Keratinocyte (primary cell): Measurements from ENCODE around the gene UNK. TPM values are rescaled to one million over a fixed set of nuclear protein-coding genes. Genes with fewer than 3 reads are reported as not detected.
"Not testable (repeated sequence)": the region's sequence is repeated elsewhere in the genome, so short reads cannot be mapped to it uniquely, and the experiment has no call there.

Source experiments
- DNase-seq: peaks from one replicate; pipeline ENCODE4 v3.0.0-alpha.2; 2011; ENCODE audit warnings: low read depth, missing footprints, low spot score
- FAIRE-seq: peaks from 2 replicates; lab custom pipeline; 2011; peaks lifted over from hg19 to GRCh38; lab: Jason Lieb, UNC
- H2AFZ ChIP-seq: 2 replicates; pipeline ENCODE4 v1.6.0; 2012; ENCODE audit warnings: low read length, control low read depth, inconsistent platforms; ENCODE audit not compliant: control insufficient read depth
- H3K27ac ChIP-seq: 2 replicates; pipeline ENCODE4 v1.5.1; 2011; ENCODE audit warnings: low read length; ENCODE audit not compliant: control insufficient read depth, insufficient read depth
- H3K27me3 ChIP-seq: 3 replicates; pipeline ENCODE4 v1.6.0; 2011; ENCODE audit warnings: low read length; ENCODE audit not compliant: control insufficient read depth, insufficient read depth; ENCODE audit errors: extremely low read depth
- H3K36me3 ChIP-seq, 2 experiments: 2 replicates in 1 of 2; 3 replicates in 1 of 2; pipeline ENCODE4 v1.5.1; 2011; ENCODE audit warnings: low read length in 2 of 2, mild to moderate bottlenecking in 1 of 2; ENCODE audit not compliant: control insufficient read depth in 2 of 2, insufficient read depth in 2 of 2; ENCODE audit errors: extremely low read depth in 1 of 2
- H3K4me1 ChIP-seq: 3 replicates; pipeline ENCODE4 v1.5.1; 2011; ENCODE audit warnings: low read length; ENCODE audit not compliant: control insufficient read depth, insufficient read depth; ENCODE audit errors: extremely low read depth
- H3K4me2 ChIP-seq: 3 replicates; pipeline ENCODE4 v1.6.0; 2011; ENCODE audit warnings: low read depth, low read length; ENCODE audit not compliant: control insufficient read depth, insufficient read depth; ENCODE audit errors: extremely low read depth
- H3K4me3 ChIP-seq, 3 experiments: fragments of 200-600 bp in 1 of 3; sonication (generic) in 1 of 3; 2 replicates in 2 of 3; 3 replicates in 1 of 3; pipeline ENCODE4 v1.5.1; 2011 to 2016; ENCODE audit warnings: low read length in 3 of 3, mild to moderate bottlenecking in 3 of 3, control low read depth in 2 of 3, inconsistent platforms in 1 of 3, low read depth in 1 of 3, mixed read lengths in 1 of 3, mixed run types in 1 of 3, moderate library complexity in 1 of 3; ENCODE audit not compliant: control insufficient read depth in 2 of 3, insufficient read depth in 2 of 3; ENCODE audit errors: extremely low read depth in 1 of 3
- H3K79me2 ChIP-seq: 2 replicates; pipeline ENCODE4 v1.6.0; 2012; ENCODE audit warnings: low read length; ENCODE audit not compliant: control insufficient read depth, insufficient read depth
- H3K9ac ChIP-seq: 3 replicates; pipeline ENCODE4 v1.6.0; 2011; ENCODE audit warnings: low read length; ENCODE audit not compliant: control insufficient read depth, insufficient read depth; ENCODE audit errors: extremely low read depth
- H3K9me1 ChIP-seq: 3 replicates; pipeline ENCODE4 v1.6.0; 2011; ENCODE audit warnings: low read length; ENCODE audit not compliant: control insufficient read depth, insufficient read depth; ENCODE audit errors: extremely low read depth
- H3K9me3 ChIP-seq: 2 replicates; pipeline ENCODE4 v1.5.1; 2012; ENCODE audit warnings: low read depth, low read length; ENCODE audit not compliant: control insufficient read depth
- H4K20me1 ChIP-seq: 3 replicates; pipeline ENCODE4 v1.6.0; 2011; ENCODE audit warnings: low read length; ENCODE audit not compliant: control insufficient read depth, insufficient read depth; ENCODE audit errors: extremely low read depth
- EZH2 ChIP-seq: IDR thresholded peaks from one replicate; pipeline ENCODE4 v1.6.1; 2012; ENCODE audit warnings: inconsistent platforms, mild to moderate bottlenecking, low read length, moderate library complexity
- dilution Hi-C: fragments of 300-500 bp; cut with MboI; formaldehyde crosslinking; loops from one replicate; pipeline ENCODE4 v1.7.0; 2020; ENCODE audit warnings: low sequenced_read_pairs; ENCODE audit not compliant: extremely low pct_ligation_motif_present
- polyA plus RNA-seq, 5 experiments: library from polyadenylated mRNA; depleted of rRNA in 3 of 5; stranded (reverse) in 3 of 5; stranded (forward) in 1 of 5; unstranded in 1 of 5; fragments of >200 nt; gene quantifications; 1 replicate in 1 of 5; 2 replicates in 3 of 5; 3 replicates in 1 of 5; pipeline versions ENCODE4 v1.2.1 to v1.2.3, GENCODE V29; 2011 to 2012; ENCODE audit warnings: missing spikeins in 2 of 5, low read depth in 1 of 5, low replicate concordance in 1 of 5
- TF ChIP-seq, protein P1 (sequence below), 3 experiments: IDR thresholded peaks in 1 of 3; conservative IDR thresholded peaks in 1 of 3; optimal IDR thresholded peaks in 1 of 3; 2 replicates in 2 of 3; 3 replicates in 1 of 3; pipeline versions ENCODE3 to v1.5.1; 2011; ENCODE audit warnings: low read length in 3 of 3, mild to moderate bottlenecking in 3 of 3, moderate library complexity in 2 of 3, control low read depth in 1 of 3, inconsistent platforms in 1 of 3; ENCODE audit not compliant: insufficient read depth in 2 of 3; ENCODE audit errors: extremely low read depth in 1 of 3

The UNK gene
- polyA plus RNA-seq, 1 donor (not counting 4 experiments of a cell fraction or from before 2014, with no cell fraction given), result 13.0 TPM

DNA sequence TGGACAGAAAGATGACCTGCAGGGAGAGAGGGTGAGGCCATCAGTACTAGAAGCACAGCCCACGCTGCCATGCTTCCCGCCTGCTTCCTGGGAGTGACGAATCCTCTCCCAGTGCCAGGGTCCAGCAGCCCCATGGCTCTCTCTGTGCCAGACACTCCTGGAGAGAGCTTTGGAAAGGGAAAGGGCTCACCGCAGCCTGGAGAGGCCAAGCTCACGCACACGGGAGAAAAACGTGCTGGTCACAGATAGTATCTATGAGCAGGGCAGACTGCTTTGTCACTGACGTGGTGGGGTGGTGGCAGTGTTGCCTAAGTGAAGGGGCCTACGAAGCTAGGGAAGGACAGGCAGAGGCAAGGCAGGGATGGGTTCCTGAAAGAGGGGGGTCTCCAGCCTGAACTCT lies 65.1 kb downstream of the UNK start:
- Histone ChIP-seq H4K20me1 (no peaks in the 10 kb centered on the region), H3K4me3 (no peak overlapping the region), H3K4me1 (peaks cover 28% of the 10 kb centered on the region), H3K27me3 (no peaks in the 10 kb centered on the region), H2AFZ (no peak overlapping the region), H3K79me2 (peaks cover 14% of the 10 kb centered on the region), H3K9ac (no peak overlapping the region), H3K27ac (no peak overlapping the region), H3K4me2 (no peak overlapping the region), H3K36me3 (peaks cover 24 to 37% of the 10 kb centered on the region in 2 experiments), H3K9me1 (no peaks in the 10 kb centered on the region), H3K9me3 (no peaks in the 10 kb centered on the region)
- FAIRE-seq (no peak), DNase-seq (no peak)
- TF ChIP-seq, protein P1, sequence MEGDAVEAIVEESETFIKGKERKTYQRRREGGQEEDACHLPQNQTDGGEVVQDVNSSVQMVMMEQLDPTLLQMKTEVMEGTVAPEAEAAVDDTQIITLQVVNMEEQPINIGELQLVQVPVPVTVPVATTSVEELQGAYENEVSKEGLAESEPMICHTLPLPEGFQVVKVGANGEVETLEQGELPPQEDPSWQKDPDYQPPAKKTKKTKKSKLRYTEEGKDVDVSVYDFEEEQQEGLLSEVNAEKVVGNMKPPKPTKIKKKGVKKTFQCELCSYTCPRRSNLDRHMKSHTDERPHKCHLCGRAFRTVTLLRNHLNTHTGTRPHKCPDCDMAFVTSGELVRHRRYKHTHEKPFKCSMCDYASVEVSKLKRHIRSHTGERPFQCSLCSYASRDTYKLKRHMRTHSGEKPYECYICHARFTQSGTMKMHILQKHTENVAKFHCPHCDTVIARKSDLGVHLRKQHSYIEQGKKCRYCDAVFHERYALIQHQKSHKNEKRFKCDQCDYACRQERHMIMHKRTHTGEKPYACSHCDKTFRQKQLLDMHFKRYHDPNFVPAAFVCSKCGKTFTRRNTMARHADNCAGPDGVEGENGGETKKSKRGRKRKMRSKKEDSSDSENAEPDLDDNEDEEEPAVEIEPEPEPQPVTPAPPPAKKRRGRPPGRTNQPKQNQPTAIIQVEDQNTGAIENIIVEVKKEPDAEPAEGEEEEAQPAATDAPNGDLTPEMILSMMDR (optimal IDR thresholded peaks at IDR 0.05 in 1 of 3, IDR thresholded peaks at IDR 0.05 in 1 of 3, conservative IDR thresholded peaks at IDR 0.05 in 1 of 3; ENCODE audit: extremely low read depth in 1 of 3, insufficient read depth in 2 of 3, low read length in 3 of 3), result no peak
- no peak for TF ChIP-seq EZH2
- dilution Hi-C loops, result no loop called here

- Histone ChIP-seq H3K4me1 (peaks cover 16% of the 10 kb centered on the region), H3K36me3 (peaks cover 24 to 37% of the 10 kb centered on the region in 2 experiments)
- dilution Hi-C loops, result no loop called here
Observed at GRCh38 chr17:75850928-75851692, 66.5 kb downstream of the UNK start.

GRCh38 chr17:75851693-75851991 lies 67.0 kb downstream of the UNK start:
- DNase-seq, H3K9me3 ChIP-seq, H3K9ac ChIP-seq, H3K4me3 ChIP-seq, dilution Hi-C loops, H3K4me2 ChIP-seq, H2AFZ ChIP-seq, H3K9me1 ChIP-seq, H3K27ac ChIP-seq, H4K20me1 ChIP-seq, FAIRE-seq, H3K27me3 ChIP-seq: not testable (repeated sequence)
- peaks cover 21% of the 10 kb centered on the region for H3K4me1 ChIP-seq
- H3K79me2 ChIP-seq, result peaks cover 15% of the 10 kb centered on the region
- peaks cover 24 to 35% of the 10 kb centered on the region in 2 experiments for H3K36me3 ChIP-seq

More at GRCh38 chr17:75850928-75851692, 66.5 kb downstream of the UNK start:
- Histone ChIP-seq H3K9me1 (no peaks in the 10 kb centered on the region), H3K4me3 (no peak overlapping the region), H3K9me3 (no peaks in the 10 kb centered on the region), H3K79me2 (peaks cover 15% of the 10 kb centered on the region), H3K9ac (no peak overlapping the region), H3K27ac (no peak overlapping the region), H3K4me2 (no peak overlapping the region), H2AFZ (no peak overlapping the region), H4K20me1 (no peaks in the 10 kb centered on the region), H3K27me3 (no peaks in the 10 kb centered on the region)
- FAIRE-seq, result no peak
- DNase-seq, result no peak
- no peak for TF ChIP-seq EZH2
- TF ChIP-seq, protein P1 (optimal IDR thresholded peaks at IDR 0.05 in 1 of 3, IDR thresholded peaks at IDR 0.05 in 1 of 3, conservative IDR thresholded peaks at IDR 0.05 in 1 of 3; ENCODE audit: extremely low read depth in 1 of 3, insufficient read depth in 2 of 3, low read length in 3 of 3), result no peak
